H9 (cell line): ENCODE results near the gene BPGM. TPM values are rescaled to one million over a fixed set of nuclear protein-coding genes. Genes with fewer than 3 reads are reported as not detected.

Experiments
- DNase-seq: peaks from one replicate; pipeline ENCODE4 v3.0.0-alpha.2; 2017
- H2AFZ ChIP-seq: one replicate; pipeline ENCODE4 v1.6.1; 2013; ENCODE audit warnings: mild to moderate bottlenecking, low read length, control low read depth, moderate library complexity
- H2AK5ac ChIP-seq: 2 replicates; pipeline ENCODE4 v1.6.1; 2013; ENCODE audit warnings: low read length, control low read depth, mixed read lengths; ENCODE audit not compliant: insufficient read length
- H2BK120ac ChIP-seq: one replicate; pipeline ENCODE4 v1.6.1; 2013; ENCODE audit warnings: low read depth, mild to moderate bottlenecking, low read length, control low read depth, inconsistent platforms; ENCODE audit not compliant: poor library complexity, severe bottlenecking
- H2BK12ac ChIP-seq: 2 replicates; pipeline ENCODE4 v1.6.1; 2013; ENCODE audit warnings: low read length, control low read depth, mixed read lengths, low read depth; ENCODE audit not compliant: insufficient read length
- H2BK15ac ChIP-seq: 2 replicates; pipeline ENCODE4 v1.6.1; 2013; ENCODE audit warnings: low read depth, low read length, control low read depth
- H2BK20ac ChIP-seq: one replicate; pipeline ENCODE4 v1.6.1; 2013; ENCODE audit warnings: low read depth, mild to moderate bottlenecking, low read length, control low read depth, inconsistent platforms; ENCODE audit not compliant: poor library complexity, severe bottlenecking
- H2BK5ac ChIP-seq: 2 replicates; pipeline ENCODE4 v1.6.1; 2013; ENCODE audit warnings: low read length, control low read depth, mixed read lengths; ENCODE audit not compliant: insufficient read length
- H3K14ac ChIP-seq: 2 replicates; pipeline ENCODE4 v1.6.1; 2013; ENCODE audit warnings: low read length, control low read depth; ENCODE audit not compliant: insufficient read depth
- H3K18ac ChIP-seq: 2 replicates; pipeline ENCODE4 v1.6.1; 2013; ENCODE audit warnings: low read depth, mild to moderate bottlenecking, mixed read lengths, low read length, control low read depth; ENCODE audit not compliant: insufficient read length
- H3K23ac ChIP-seq: 2 replicates; pipeline ENCODE4 v1.6.1; 2013; ENCODE audit warnings: low read length, control low read depth, mixed read lengths, low read depth; ENCODE audit not compliant: insufficient read length
- H3K23me2 ChIP-seq: 2 replicates; pipeline ENCODE4 v1.6.1; 2013; ENCODE audit warnings: low read depth, mild to moderate bottlenecking, mixed read lengths, low read length, control low read depth; ENCODE audit not compliant: insufficient read length, poor library complexity, severe bottlenecking
- H3K27ac ChIP-seq: 2 replicates; pipeline ENCODE4 v1.5.1; 2013; ENCODE audit warnings: low read length, control low read depth, mixed read lengths, low read depth; ENCODE audit not compliant: insufficient read length
- H3K27me3 ChIP-seq: 2 replicates; pipeline ENCODE4 v1.6.1; 2013; ENCODE audit warnings: low read length, control low read depth, inconsistent platforms; ENCODE audit not compliant: insufficient read depth
- H3K4ac ChIP-seq: 2 replicates; pipeline ENCODE4 v1.6.1; 2013; ENCODE audit warnings: low read depth, mild to moderate bottlenecking, control low read depth, inconsistent platforms, low read length, moderate library complexity
- H3K4me1 ChIP-seq: 2 replicates; pipeline ENCODE4 v1.6.1; 2013; ENCODE audit warnings: low read length, control low read depth, inconsistent platforms; ENCODE audit not compliant: insufficient read depth
- H3K4me2 ChIP-seq: 2 replicates; pipeline ENCODE4 v1.6.1; 2013; ENCODE audit warnings: low read length, control low read depth, mixed read lengths; ENCODE audit not compliant: insufficient read length, insufficient read depth
- H3K56ac ChIP-seq: 2 replicates; pipeline ENCODE4 v1.6.1; 2013; ENCODE audit warnings: low read depth, mild to moderate bottlenecking, mixed read lengths, low read length, control low read depth; ENCODE audit not compliant: insufficient read length
- H3K79me1 ChIP-seq: 2 replicates; pipeline ENCODE4 v1.6.1; 2013; ENCODE audit warnings: low read depth, mild to moderate bottlenecking, moderate library complexity, low read length, control low read depth, inconsistent platforms; ENCODE audit not compliant: insufficient read depth, poor library complexity, severe bottlenecking
- H3K79me2 ChIP-seq: 2 replicates; pipeline ENCODE4 v1.6.1; 2013; ENCODE audit warnings: low read length, control low read depth, inconsistent platforms; ENCODE audit not compliant: insufficient read depth
- H3K9ac ChIP-seq: 2 replicates; pipeline ENCODE4 v1.6.1; 2013; ENCODE audit warnings: low read length, control low read depth, mixed read lengths; ENCODE audit not compliant: insufficient read length; ENCODE audit errors: extremely low read depth
- H3K9me3 ChIP-seq: one replicate; pipeline ENCODE4 v1.6.1; 2013; ENCODE audit warnings: low read depth, low read length, inconsistent platforms; ENCODE audit not compliant: control insufficient read depth
- H3T11ph ChIP-seq: one replicate; pipeline ENCODE4 v1.6.1; 2013; ENCODE audit warnings: mild to moderate bottlenecking, low read length, control low read depth, inconsistent platforms
- H4K20me1 ChIP-seq: one replicate; pipeline ENCODE4 v1.6.1; 2013; ENCODE audit not compliant: control insufficient read depth, insufficient read length, insufficient read depth
- H4K5ac ChIP-seq: 2 replicates; pipeline ENCODE4 v1.6.1; 2013; ENCODE audit warnings: low read depth, mild to moderate bottlenecking, mixed read lengths, low read length, control low read depth; ENCODE audit not compliant: insufficient read length
- H4K8ac ChIP-seq: replicated peaks from 2 replicates; pipeline ENCODE4 v1.6.1; 2013; ENCODE audit warnings: low read length, control low read depth, mixed read lengths, low read depth; ENCODE audit not compliant: insufficient read length
- H4K91ac ChIP-seq: 2 replicates; pipeline ENCODE4 v1.6.1; 2013; ENCODE audit warnings: low read depth, mild to moderate bottlenecking, moderate library complexity, mixed read lengths, low read length, control low read depth; ENCODE audit not compliant: insufficient read length
- H3K27ac Mint-ChIP-seq, 3 experiments: 2 replicates in 2 of 3; 3 replicates in 1 of 3; pipeline ENCODE4 v1.8.0; 2020 to 2021; ENCODE audit warnings: mixed read lengths in 3 of 3, mild to moderate bottlenecking in 1 of 3, moderate library complexity in 1 of 3
- H3K27me3 Mint-ChIP-seq: 2 replicates; pipeline ENCODE4 v1.8.0; 2021; ENCODE audit warnings: low read depth, mild to moderate bottlenecking, moderate library complexity, mixed read lengths
- H3K36me3 Mint-ChIP-seq, 3 experiments: 2 replicates in 2 of 3; 3 replicates in 1 of 3; pipeline ENCODE4 v1.8.0; 2020 to 2021; ENCODE audit warnings: low read depth in 3 of 3, mixed read lengths in 3 of 3; ENCODE audit not compliant: insufficient read depth in 1 of 3
- H3K4me1 Mint-ChIP-seq, 2 experiments: 2 replicates each; pipeline ENCODE4 v1.8.0; 2020; ENCODE audit warnings: mixed read lengths in 2 of 2
- H3K4me3 Mint-ChIP-seq, 2 experiments: 2 replicates in 1 of 2; 3 replicates in 1 of 2; pipeline ENCODE4 v1.8.0; 2020 to 2021; ENCODE audit warnings: mild to moderate bottlenecking in 2 of 2, mixed read lengths in 2 of 2, moderate library complexity in 1 of 2
- H3K9me3 Mint-ChIP-seq, 2 experiments: 2 replicates in 1 of 2; 3 replicates in 1 of 2; pipeline ENCODE4 v1.8.0; 2020; ENCODE audit warnings: mild to moderate bottlenecking in 2 of 2, mixed read lengths in 2 of 2, moderate library complexity in 1 of 2
- WGBS: extraction: QIAGEN DNeasy Blood & Tissue Kit; methylation state at CpG from one replicate; pipeline ENCODE4 v1.1.7; 2013; ENCODE audit warnings: missing lambda C conversion rate, low lambda C conversion rate, mixed read lengths; ENCODE audit not compliant: insufficient read length; ENCODE audit errors: extremely low coverage; 5-methylcytosine and 5-hydroxymethylcytosine counted together
- total RNA-seq: library from RNA; stranded (reverse); gene quantifications from 2 replicates; pipeline ENCODE4 v1.2.1, GENCODE V29; 2021
- TF ChIP-seq, protein P1 (sequence below): fragments of 200-600 bp; sonication (generic); conservative IDR thresholded peaks from 3 replicates; pipeline ENCODE4 v1.8.0; 2021; ENCODE audit warnings: antibody characterized with exemption, mild to moderate bottlenecking

BPGM gene
- total RNA-seq, 1 experiment from 2014 or later: 14.4 TPM

DNA sequence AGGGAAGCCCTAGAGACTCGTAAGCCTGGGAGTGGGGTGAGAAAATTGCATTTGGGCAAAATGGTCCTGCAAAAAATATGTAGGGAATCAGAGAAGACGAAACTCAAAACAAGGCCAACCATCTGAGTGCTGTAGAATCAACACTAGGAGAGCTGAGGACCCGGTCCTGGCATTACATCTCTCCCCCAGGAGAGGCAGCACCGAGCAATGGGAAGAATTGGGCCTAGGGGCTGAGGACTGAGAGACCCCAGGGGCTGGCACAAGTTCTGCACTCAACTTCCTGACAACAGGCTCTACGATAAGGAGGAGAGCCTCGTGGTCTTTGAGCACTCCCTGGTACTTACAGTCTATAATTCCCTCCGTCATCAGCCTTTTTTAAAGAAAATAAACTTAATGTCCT, 47.6 kb downstream of the BPGM start:
- Histone ChIP-seq H3K9ac (no peak overlapping the region), H3T11ph (no peak overlapping the region), H2BK20ac (no peak overlapping the region), H4K5ac (no peak overlapping the region), H3K9me3 (no peaks in the 10 kb centered on the region), H3K27ac (no peak overlapping the region), H4K8ac (no peak overlapping the region), H2BK120ac (no peak overlapping the region), H4K91ac (no peak overlapping the region), H3K4me2 (no peak overlapping the region), H3K4ac (no peak overlapping the region), H3K4me1 (no peaks in the 10 kb centered on the region), H3K27me3 (no peaks in the 10 kb centered on the region), H2BK15ac (no peak overlapping the region), H3K79me2 (no peaks in the 10 kb centered on the region), H2BK5ac (no peak overlapping the region), H3K56ac (no peak overlapping the region), H3K14ac (no peak overlapping the region), H3K79me1 (no peaks in the 10 kb centered on the region), H2AK5ac (no peak overlapping the region), H3K18ac (no peak overlapping the region), H2BK12ac (no peak overlapping the region), H3K23ac (no peak overlapping the region), H4K20me1 (no peaks in the 10 kb centered on the region), H3K23me2 (no peaks in the 10 kb centered on the region), H2AFZ (peak overlapping the region; percentile 90)
- Mint-ChIP-seq H3K4me1 (peaks cover 17 to 19% of the 10 kb centered on the region in 2 experiments), H3K4me3 (no peak overlapping the region), H3K9me3 (no peaks in the 10 kb centered on the region), H3K27ac (no peak overlapping the region; a peak in 1 of 7 replicates), H3K27me3 (no peaks in the 10 kb centered on the region), H3K36me3 (no peaks in the 10 kb centered on the region)
- no CpG with 5 or more reads among the region's 7 CpGs for WGBS
- TF ChIP-seq, protein P1, sequence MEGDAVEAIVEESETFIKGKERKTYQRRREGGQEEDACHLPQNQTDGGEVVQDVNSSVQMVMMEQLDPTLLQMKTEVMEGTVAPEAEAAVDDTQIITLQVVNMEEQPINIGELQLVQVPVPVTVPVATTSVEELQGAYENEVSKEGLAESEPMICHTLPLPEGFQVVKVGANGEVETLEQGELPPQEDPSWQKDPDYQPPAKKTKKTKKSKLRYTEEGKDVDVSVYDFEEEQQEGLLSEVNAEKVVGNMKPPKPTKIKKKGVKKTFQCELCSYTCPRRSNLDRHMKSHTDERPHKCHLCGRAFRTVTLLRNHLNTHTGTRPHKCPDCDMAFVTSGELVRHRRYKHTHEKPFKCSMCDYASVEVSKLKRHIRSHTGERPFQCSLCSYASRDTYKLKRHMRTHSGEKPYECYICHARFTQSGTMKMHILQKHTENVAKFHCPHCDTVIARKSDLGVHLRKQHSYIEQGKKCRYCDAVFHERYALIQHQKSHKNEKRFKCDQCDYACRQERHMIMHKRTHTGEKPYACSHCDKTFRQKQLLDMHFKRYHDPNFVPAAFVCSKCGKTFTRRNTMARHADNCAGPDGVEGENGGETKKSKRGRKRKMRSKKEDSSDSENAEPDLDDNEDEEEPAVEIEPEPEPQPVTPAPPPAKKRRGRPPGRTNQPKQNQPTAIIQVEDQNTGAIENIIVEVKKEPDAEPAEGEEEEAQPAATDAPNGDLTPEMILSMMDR: peak; percentile 83
- peak; percentile 75 for DNase-seq
